ENCODE measurements around the gene DUSP8.
"Not testable (repeated sequence)": the region's sequence is repeated elsewhere in the genome, so short reads cannot be mapped to it uniquely, and the experiment has no call there.

Gene DUSP8

DNA sequence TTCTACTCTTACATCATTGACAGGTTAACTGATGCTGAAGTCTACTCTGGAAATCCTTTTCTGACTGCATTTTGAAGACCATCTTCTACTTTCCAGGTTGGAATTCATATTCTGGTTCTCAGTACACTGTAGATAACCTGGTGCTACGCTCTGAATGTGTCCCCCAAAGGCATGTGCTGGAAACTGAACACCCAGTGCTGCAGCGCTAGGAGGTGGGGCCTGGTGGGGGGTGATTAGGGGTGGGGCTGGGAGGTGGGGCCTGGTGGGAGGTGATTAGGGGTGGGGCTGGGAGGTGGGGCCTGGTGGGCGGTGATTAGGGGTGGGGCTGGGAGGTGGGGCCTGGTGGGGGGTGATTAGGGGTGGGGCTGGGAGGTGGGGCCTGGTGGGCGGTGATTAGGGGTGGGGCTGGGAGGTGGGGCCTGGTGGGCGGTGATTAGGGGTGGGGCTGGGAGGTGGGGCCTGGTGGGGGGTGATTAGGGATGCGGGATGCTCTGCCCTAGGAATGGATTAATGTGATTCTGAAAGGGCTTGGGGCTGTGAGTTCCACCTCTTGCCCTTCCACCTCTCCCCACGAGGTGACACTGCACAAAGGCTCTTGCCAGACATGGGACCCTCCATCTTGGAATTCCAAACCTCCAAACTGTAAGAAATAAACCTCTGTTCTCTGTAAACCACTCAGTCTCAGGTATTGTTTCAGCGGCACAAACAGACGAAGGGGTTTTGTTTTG lies 59.4 kb downstream of the DUSP8 start:
- DNase-seq = not testable (repeated sequence)

DNA sequence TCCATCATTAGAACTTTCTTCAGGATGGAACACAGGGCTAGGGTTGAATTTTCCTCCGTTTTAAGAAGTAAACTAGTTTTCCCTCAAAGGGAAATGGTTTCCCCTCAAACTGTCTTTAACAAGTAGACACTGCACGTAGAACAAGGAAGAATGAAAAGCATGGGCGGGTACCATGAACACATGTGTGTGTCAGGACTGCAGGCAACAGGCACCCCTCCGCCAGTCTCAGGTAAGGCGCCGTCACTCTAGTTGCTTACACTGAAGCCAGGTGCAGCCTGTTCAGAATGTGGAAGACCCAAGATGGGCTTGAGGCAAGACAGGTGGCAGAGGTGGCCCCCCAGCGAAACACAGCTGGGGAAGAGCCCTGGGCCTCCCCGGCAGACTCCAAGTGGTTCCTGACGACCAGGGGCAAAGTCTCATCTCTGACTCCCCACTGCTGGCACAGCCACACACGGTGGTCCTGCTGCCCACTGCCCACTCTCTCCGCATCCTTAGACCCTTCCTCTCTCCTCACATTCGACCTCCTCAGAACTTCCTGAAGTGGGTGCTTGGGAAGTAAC lies 60.1 kb downstream of the DUSP8 start:
- DNase-seq = no peak

- DNase-seq = no peak
Measured at GRCh38 chr11:1510928-1511327, 61.1 kb downstream of the DUSP8 start.

DNA sequence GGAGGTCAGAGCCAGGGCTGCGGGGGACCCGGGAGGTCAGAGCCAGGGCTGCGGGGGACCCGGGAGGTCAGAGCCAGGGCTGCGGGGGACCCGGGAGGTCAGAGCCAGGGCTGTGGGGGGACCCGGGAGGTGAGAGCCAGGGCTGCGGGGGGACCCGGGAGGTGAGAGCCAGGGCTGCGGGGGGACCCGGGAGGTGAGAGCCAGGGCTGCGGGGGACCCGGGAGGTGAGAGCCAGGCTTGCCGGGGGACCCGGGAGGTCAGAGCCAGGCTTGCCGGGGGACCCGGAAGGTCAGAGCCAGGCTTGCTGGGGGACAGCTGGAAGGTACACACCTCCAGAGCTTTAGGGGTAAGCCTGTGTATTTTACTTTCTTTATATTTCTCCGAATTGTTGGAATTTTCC lies 61.7 kb downstream of the DUSP8 start:
- not testable (repeated sequence) for DNase-seq

GRCh38 chr11:1509626-1510255 lies 62.3 kb downstream of the DUSP8 start:
- DNase-seq = no peak

GRCh38 chr11:1508986-1509385 lies 63.1 kb downstream of the DUSP8 start:
- DNase-seq = no peak

- DNase-seq = no peak
Measured at GRCh38 chr11:1508491-1508891, 63.6 kb downstream of the DUSP8 start.

DNA sequence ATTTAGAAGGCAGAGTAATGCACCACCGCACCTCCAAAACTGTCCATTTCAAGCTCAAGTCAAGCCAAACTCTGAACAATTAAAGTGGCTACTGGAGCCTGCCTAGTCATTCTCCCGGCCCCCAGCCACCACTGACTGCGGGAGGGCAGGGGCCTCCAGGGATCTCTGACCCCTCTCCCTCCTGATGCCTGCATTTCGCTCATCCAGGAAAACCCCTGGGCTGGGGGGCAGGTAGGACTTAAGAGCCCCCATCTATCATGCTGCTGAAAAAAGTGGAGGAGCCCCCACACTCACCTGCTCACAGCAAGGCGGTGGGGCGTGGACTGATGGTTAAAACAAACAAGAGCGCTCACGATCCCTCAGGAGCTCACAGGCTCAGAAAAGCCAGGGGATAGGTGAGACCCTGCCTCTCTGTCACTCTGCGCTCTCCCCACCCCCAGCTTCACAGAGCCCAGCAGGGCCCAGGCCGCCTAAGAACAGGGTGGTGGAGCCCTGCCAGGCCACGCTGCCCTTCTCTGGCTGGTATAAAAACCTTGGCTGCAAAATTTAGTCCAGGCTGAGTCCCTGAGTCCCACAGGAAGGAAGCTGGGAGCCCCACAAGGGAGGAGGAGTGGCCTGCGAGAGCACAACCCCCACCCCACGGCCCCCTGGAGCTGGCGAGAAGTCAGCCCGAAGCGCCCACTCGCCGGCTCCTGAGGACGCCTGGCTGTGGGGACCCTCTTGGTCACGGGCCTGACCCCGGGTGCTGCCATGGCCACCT lies 64.5 kb downstream of the DUSP8 start:
- DNase-seq = no peak

GRCh38 chr11:1506981-1507380 lies 65.1 kb downstream of the DUSP8 start:
- no peak for DNase-seq

DNA sequence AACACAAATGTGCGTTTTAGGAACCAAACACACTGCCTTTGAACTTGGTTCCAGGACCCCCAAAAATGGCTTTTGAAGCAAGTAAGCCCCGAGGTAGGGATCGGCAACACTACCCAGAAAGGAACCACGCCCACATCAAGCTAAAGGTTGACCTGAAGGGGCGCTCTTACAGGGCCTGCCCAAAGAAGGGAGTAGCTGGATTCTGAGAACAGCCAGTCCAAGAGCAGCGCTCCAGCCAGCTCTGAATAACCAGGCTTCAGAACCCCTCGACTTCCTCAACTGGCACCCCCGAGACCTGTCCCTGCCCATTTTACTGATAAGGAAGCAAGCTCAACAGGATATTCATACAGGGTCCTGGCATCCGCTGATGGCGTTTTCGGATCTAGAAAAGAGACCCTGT lies 66.6 kb downstream of the DUSP8 start:
- DNase-seq = no peak

GRCh38 chr11:1504581-1505290 lies 67.3 kb downstream of the DUSP8 start:
- no peak for DNase-seq

DNA sequence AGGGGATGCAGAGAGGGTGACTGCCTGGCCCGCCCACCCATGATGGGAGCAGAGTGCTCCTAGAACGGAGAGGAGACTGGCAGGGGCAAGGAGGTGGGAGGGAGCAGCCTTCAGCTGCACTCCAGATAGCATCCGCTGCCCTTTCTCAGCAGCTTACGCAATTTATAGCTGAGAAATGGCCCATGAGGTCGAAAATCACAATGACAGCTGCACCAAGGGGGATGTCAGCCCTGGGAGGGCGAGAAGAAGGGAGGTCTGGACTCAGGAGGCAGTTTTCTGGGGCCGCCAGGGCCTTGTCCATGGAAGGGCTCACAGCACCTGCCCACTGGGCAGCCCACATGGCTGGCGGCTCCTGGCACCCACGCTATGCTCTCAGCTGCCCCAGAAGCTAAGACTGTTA lies 67.9 kb downstream of the DUSP8 start:
- DNase-seq = no peak
